Activated CD8-positive, alpha-beta T cell treated with anti-CD3 and anti-CD28 coated beads for 36 hours (primary cell): ENCODE data around the gene SLC14A1. TPM values are rescaled to one million over a fixed set of nuclear protein-coding genes. Genes with fewer than 3 reads are reported as not detected.

Experiments used
- ATAC-seq: fragments of 200-7000 bp; cut with Tn5 transposase; one replicate; pipeline ENCODE4 v1.10.0; 2021; ENCODE audit warnings: mild to moderate bottlenecking, moderate library complexity
- CTCF ChIA-PET: fragments of 350-600 bp; sonication (Branson Sonifier 250); formaldehyde crosslinking; loops from one replicate; lab custom pipeline; 2021; ENCODE audit warnings: antibody characterized with exemption; lab: Charles Lee
- POLR2A ChIA-PET: fragments of 350-600 bp; sonication (Branson Sonifier 250); formaldehyde crosslinking; loops from one replicate; lab custom pipeline; 2021; ENCODE audit warnings: antibody characterized with exemption; lab: Charles Lee
- DNase-seq: peaks from one replicate; pipeline ENCODE4 v3.0.0-alpha.2; 2020
- H3K27ac Mint-ChIP-seq: one replicate; pipeline ENCODE4 v1.8.0; 2021; ENCODE audit warnings: mild to moderate bottlenecking, mixed read lengths
- H3K27me3 Mint-ChIP-seq: one replicate; pipeline ENCODE4 v1.8.0; 2021; ENCODE audit warnings: mixed read lengths
- H3K36me3 Mint-ChIP-seq: one replicate; pipeline ENCODE4 v1.8.0; 2021; ENCODE audit warnings: low read depth, mixed read lengths
- H3K4me1 Mint-ChIP-seq: one replicate; pipeline ENCODE4 v1.8.0; 2021; ENCODE audit warnings: low read depth, mixed read lengths
- H3K4me3 Mint-ChIP-seq: one replicate; pipeline ENCODE4 v1.8.0; 2021; ENCODE audit warnings: mild to moderate bottlenecking, moderate library complexity, mixed read lengths
- H3K9me3 Mint-ChIP-seq: one replicate; pipeline ENCODE4 v1.8.0; 2021; ENCODE audit warnings: mixed read lengths
- CTCF ChIP-seq: fragments of 200-600 bp; IDR thresholded peaks from one replicate; pipeline ENCODE4 v1.8.0; 2022; ENCODE audit warnings: antibody characterized with exemption, mild to moderate bottlenecking
- intact Hi-C: fragments of 100-400 bp; cut with micrococcal nuclease; formaldehyde crosslinking; loops from one replicate; pipeline ENCODE4 v1.10.0; 2022
- total RNA-seq, 2 experiments: library from RNA; stranded (reverse); gene quantifications; one replicate each; pipeline ENCODE4 v1.2.3, GENCODE V29; 2021

The SLC14A1 gene
- total RNA-seq, 2 experiments from 2014 or later, result 3.1 TPM

- POLR2A ChIA-PET, result interaction anchor here (1.1 kb wide), 1 partner anchor 14 kb away, joined by 3 read pairs; no protein-coding TSS in a partner anchor
- CTCF ChIA-PET, result interaction anchor here (1.1 to 11.1 kb wide), 4 partner anchors 9 to 147 kb away, joined by 4 to 113 read pairs (median 8); no protein-coding TSS in a partner anchor
These were observed 7.0 kb downstream of the SLC14A1 start for GRCh38 chr18:45730832-45731575.

GRCh38 chr18:45731716-45732115, 7.7 kb downstream of the SLC14A1 start:
- H3K36me3 Mint-ChIP-seq, result no peaks in the 10 kb centered on the region
- POLR2A ChIA-PET, result no interaction called here
- H3K4me1 Mint-ChIP-seq, result no peaks in the 10 kb centered on the region
- H3K27ac Mint-ChIP-seq, result no peak overlapping the region
- no peak for TF ChIP-seq CTCF
- no peak overlapping the region for H3K4me3 Mint-ChIP-seq
- DNase-seq (no peak), ATAC-seq (no peak)
- H3K27me3 Mint-ChIP-seq, result no peaks in the 10 kb centered on the region
- CTCF ChIA-PET, result interaction anchor here (1.2 to 11.1 kb wide), 3 partner anchors 10 to 147 kb away, joined by 5 to 113 read pairs (median 11); no protein-coding TSS in a partner anchor
- no peaks in the 10 kb centered on the region for H3K9me3 Mint-ChIP-seq
- intact Hi-C loops, result no loop called here

More at GRCh38 chr18:45730832-45731575, 7.0 kb downstream of the SLC14A1 start:
- Mint-ChIP-seq H3K36me3 (no peaks in the 10 kb centered on the region), H3K4me3 (no peak overlapping the region), H3K27me3 (no peaks in the 10 kb centered on the region), H3K4me1 (no peaks in the 10 kb centered on the region), H3K27ac (no peak overlapping the region), H3K9me3 (no peaks in the 10 kb centered on the region)
- no peak for TF ChIP-seq CTCF
- DNase-seq (no peak), ATAC-seq (no peak)
- intact Hi-C loops, result no loop called here

GRCh38 chr18:45733535-45733934, 9.6 kb downstream of the SLC14A1 start:
- intact Hi-C loops, result no loop called here
- H3K27ac Mint-ChIP-seq, result no peak overlapping the region
- H3K27me3 Mint-ChIP-seq, result no peaks in the 10 kb centered on the region
- ChIA-PET POLR2A (no interaction called here), CTCF (interaction anchor here (0.6 to 1.5 kb wide), 2 partner anchors 8 to 57 kb away, joined by 3 to 4 read pairs; no protein-coding TSS in a partner anchor)
- ATAC-seq, result no peak
- H3K4me3 Mint-ChIP-seq, result no peak overlapping the region
- H3K4me1 Mint-ChIP-seq, result no peaks in the 10 kb centered on the region
- no peaks in the 10 kb centered on the region for H3K9me3 Mint-ChIP-seq
- H3K36me3 Mint-ChIP-seq, result no peaks in the 10 kb centered on the region
- peak; percentile 2 for DNase-seq
- TF ChIP-seq CTCF, result no peak

GRCh38 chr18:45734505-45734904, 10.5 kb downstream of the SLC14A1 start:
- no peak for DNase-seq
- ATAC-seq, result no peak
- Mint-ChIP-seq H3K27me3 (no peaks in the 10 kb centered on the region), H3K27ac (no peak overlapping the region), H3K36me3 (no peaks in the 10 kb centered on the region), H3K4me1 (no peaks in the 10 kb centered on the region), H3K9me3 (no peaks in the 10 kb centered on the region), H3K4me3 (no peak overlapping the region)
- POLR2A ChIA-PET, result no interaction called here
- TF ChIP-seq CTCF, result no peak
- intact Hi-C loops, result no loop called here
- CTCF ChIA-PET, result interaction anchor here (1.5 to 1.8 kb wide), 2 partner anchors 9 to 69 kb away, joined by 4 to 5 read pairs; no protein-coding TSS in a partner anchor

- no peaks in the 10 kb centered on the region for H3K9me3 Mint-ChIP-seq
- H3K4me1 Mint-ChIP-seq, result no peaks in the 10 kb centered on the region
- ATAC-seq (no peak), DNase-seq (no peak)
- H3K27me3 Mint-ChIP-seq, result no peaks in the 10 kb centered on the region
- H3K36me3 Mint-ChIP-seq, result no peaks in the 10 kb centered on the region
- H3K27ac Mint-ChIP-seq, result no peak overlapping the region
- intact Hi-C loops, result no loop called here
- POLR2A ChIA-PET, result no interaction called here
- no peak overlapping the region for H3K4me3 Mint-ChIP-seq
- CTCF ChIA-PET, result interaction anchor here (1.5 to 2.5 kb wide), 3 partner anchors 9 to 69 kb away, joined by 4 to 11 read pairs (median 5); no protein-coding TSS in a partner anchor
- no peak for TF ChIP-seq CTCF
These were observed 11.0 kb downstream of the SLC14A1 start for GRCh38 chr18:45734944-45735343.
